DND-41 (cell line): ENCODE data around the gene ICA1.

Source experiments
- CTCF ChIP-seq: IDR thresholded peaks from 2 replicates; pipeline ENCODE4 v1.5.1; 2012; ENCODE audit warnings: borderline replicate concordance, low read length, moderate library complexity, mild to moderate bottlenecking; ENCODE audit not compliant: poor library complexity, severe bottlenecking; ENCODE audit errors: extremely low read depth
- EZH2 ChIP-seq: IDR thresholded peaks from 3 replicates; pipeline ENCODE4 v1.6.1; 2012; ENCODE audit warnings: borderline replicate concordance, low read depth, mild to moderate bottlenecking, moderate library complexity, low read length, inconsistent platforms; ENCODE audit not compliant: severe bottlenecking

DNA sequence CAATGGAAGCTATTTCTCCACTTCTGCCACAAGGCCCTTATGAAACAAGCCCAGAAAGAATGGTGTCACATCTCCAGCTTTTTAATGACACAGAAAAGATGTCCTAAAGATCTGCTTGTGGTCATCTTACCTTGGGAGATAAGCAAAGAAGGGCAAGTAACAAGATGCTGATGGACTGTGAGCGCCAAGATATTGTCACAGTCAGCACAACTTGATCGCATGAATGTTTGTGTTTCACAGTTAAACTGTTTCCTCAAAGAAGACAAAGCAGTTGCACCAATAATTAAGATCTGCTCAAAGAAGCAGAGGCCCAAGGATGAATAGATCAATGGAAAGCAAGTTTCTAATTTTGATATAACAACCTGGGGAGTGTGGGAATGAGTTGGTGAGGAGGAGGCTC lies 15.9 kb downstream of the ICA1 start:
- TF ChIP-seq CTCF (no peak), EZH2 (no peak)
